ENCODE measurements around the gene BMERB1.
"Not testable (repeated sequence)": the region's sequence is repeated elsewhere in the genome, so short reads cannot be mapped to it uniquely, and the experiment has no call there.

BMERB1 gene

GRCh38 chr16:15571557-15571956 is 137.2 kb downstream of the BMERB1 start:
- DNase-seq: no peak

DNA sequence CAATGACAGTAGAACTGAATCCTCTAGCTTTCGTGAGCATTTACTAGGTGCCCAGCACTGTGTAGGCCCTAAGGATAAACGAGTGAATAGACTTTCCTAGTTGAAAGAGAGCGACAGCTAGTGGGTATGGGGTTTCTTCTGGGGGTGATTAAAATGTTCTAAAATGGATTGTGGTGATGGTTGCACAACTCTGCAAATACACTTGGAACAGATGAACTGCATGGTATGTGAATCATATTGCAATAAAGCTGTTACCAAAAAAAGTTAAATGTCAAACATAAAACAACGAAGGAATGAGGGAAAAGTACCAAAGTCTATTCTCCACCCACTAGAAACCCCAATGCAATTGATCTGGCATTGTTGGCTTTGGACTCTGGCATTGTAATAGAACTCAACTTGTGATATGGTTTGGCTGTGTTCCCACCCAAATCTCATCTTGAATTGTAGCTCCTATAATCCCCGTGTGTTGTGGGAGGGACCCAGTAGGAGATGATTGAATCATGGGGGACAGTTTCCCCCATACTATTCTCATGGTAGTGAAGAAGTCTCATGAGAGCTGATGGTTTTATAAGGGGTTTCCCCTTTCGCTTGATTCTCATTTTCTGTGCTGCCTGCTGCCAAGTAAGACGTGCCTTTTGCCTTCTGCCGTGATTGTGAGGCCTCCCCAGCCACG is 138.1 kb downstream of the BMERB1 start:
- DNase-seq: peak; percentile 93

GRCh38 chr16:15573274-15573895 is 139.0 kb downstream of the BMERB1 start:
- DNase-seq: no peak

DNA sequence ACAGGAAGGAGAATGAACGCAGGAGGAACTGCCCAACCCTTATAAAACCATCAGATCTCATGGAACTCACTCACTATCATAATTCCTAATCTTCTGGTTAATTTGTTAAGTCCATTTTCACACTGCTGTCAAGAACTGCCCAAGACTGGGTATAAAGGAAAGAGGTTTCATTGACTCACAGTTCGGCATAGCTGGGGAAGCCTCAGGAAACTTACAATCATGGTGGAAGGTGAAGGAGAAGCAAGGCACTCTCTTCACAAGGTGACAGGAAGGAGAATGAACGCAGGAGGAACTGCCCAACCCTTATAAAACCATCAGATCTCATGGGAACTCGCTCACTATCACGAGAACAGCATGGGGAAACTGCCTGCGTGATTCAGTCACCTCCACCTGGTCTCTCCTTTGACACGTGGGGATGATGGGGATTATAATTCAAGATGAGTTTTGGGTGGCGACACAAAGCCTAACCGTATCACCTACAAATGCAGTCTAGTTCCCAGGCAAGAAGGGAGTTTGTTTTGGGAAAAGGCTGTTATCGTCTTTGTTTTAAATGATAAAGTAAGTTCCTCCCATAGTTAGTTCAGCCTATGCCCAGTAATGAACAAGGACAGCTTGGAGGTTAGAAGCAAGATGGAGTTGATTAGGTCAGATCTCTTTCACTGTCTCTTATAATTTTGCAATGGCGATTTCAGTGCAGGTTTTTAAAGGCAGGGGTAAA is 139.7 kb downstream of the BMERB1 start:
- DNase-seq: not testable (repeated sequence)

GRCh38 chr16:15574614-15574948 is 140.2 kb downstream of the BMERB1 start:
- DNase-seq: no peak

DNA sequence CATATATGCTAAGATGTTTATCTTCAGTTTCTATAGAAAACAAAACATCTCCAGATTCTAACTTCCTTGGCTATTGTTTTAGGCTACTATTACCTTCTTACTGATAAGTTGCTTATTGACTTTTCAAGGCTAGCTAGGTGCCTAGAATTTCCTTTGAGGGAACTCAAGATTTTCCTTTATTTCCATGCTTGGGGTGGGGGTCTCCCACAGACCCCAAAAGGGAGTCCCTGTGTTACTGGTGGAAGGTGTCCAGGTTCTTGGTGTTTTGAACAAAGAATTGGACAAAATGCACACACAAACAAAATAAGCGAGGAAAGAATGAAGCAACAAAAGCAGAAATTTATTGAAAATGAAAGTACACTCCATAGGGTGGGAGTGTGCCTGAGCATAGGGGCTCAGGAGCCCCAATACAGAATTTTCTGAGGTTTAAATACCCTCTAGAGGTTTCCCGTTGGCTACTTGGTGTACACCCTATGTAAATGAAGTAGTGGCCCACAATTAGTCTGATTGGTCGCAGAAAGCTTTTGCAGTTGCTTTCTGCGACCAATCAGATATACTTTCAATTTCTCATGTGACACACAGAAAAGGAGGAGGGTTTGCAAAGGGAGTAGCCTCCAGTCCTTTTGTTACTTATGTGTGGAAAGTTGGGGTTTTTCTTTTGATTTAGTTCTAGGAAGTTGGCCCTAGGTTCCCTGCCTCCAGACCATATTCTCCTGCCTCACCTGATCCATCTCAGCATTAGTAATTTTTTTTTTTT is 141.1 kb downstream of the BMERB1 start:
- no peak for DNase-seq

DNA sequence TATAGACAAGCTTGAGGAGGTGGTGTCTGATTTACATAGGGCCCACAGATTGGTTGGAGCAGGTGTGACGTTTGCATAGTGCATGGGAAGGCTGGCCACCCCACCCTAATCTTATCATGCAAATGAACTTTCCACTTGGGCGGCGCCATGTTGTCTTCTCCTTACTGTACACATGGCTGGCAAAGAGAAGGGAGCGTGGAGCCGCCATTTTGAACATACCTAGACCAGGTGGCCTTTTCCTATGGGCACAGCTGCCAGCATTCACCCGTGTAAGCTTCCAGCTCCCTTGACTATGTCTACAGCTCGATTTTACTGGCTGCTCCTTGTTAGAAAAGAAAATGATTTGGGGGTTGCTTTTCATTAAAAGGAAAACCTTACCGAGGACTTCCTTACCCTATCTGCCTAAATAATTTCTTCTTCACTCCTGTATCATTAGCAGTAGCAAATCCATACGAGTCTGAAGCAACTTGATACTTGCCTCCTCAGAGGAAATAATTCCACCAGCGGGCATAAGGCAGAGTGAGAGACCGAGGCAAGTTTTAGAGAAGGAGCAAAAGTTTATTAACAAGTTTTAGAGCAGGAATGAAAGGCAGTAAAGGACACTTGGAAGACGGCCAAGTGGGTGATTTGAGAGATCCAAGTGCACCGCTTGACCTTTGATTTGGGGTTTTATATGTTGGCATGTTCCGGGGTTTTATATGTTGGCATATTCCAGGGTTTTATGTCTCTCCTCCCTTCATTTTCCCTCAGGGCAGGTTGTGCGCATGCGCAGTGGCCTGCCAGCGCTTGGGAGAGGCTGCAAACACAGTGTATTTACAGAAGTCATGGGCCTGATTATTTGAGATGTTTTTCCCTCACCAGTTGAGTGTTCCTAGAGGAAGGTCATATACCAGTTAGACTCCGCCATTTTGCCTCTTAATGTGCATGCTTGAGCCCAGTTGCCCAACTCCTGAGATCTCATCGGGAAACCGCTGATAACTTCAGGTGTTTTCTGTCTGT is 142.9 kb downstream of the BMERB1 start:
- DNase-seq: no peak

DNA sequence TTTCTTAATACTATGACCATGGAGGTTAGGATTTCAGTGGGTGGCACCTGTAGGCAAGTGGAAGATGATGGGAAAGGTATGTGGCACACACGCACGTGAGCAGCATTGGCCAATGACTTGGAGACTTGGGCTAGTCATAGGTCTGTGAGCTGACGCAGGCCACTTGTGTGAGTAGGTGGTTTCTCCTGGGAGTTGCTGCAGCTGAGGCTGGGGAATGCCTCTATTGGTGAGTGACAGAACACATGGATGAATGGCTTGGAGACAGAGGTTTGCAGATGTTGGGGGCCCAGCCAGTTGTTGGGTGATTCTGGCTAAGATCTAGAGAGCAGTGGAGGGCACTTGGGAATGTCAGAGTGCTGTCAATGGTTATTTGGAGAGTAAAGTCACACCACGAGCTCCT is 144.4 kb downstream of the BMERB1 start:
- no peak for DNase-seq

GRCh38 chr16:15581127-15581815 is 146.9 kb downstream of the BMERB1 start:
- no peak for DNase-seq

GRCh38 chr16:15583526-15583925 is 149.1 kb downstream of the BMERB1 start:
- DNase-seq: no peak

GRCh38 chr16:15585956-15586355 is 151.6 kb downstream of the BMERB1 start:
- DNase-seq: no peak

DNA sequence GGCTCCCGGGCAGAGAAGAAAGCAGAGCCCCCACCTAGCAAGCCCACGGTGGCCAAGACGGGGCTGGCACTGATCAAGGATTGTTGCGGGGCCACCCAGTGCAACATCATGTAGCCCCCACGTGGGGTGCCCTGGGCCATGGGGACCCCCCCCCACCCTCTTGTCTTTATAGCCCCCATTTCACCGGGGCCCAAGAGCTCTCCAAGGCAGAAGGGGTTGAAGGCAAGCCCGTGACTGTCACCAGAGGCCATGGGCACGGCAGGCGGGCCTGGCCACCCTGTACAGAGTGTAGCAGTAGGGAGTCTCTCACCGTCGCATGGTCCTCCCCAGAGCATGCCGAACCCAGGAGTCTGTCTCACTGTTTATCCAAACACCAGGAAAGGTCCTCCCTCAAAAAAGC is 152.3 kb downstream of the BMERB1 start:
- no peak for DNase-seq

- no peak for DNase-seq
Observed at GRCh38 chr16:15587152-15587825, 152.9 kb downstream of the BMERB1 start.

GRCh38 chr16:15592324-15592723 is 157.9 kb downstream of the BMERB1 start:
- DNase-seq: no peak

DNA sequence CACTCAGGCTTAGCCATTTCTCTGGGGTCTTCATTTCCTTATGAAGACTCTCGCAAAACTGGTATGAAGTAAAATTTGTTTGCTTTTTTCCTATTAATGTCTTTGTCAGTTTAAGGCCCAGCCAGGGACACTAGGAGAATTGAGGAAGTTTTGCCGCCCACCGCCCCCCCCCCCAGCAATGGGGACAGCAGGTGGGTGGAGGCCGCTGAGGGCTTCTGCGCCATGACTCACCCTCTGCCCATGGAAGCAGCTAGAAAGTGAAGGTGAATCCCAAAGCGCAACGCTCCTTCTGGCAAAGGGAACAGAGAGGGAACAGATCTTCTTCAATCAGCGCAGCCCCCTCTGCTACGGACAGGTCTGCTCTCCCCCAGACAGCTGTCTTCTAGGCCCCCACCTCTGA is 158.8 kb downstream of the BMERB1 start:
- no peak for DNase-seq

- no peak for DNase-seq
Observed at GRCh38 chr16:15594711-15595320, 160.4 kb downstream of the BMERB1 start.

DNA sequence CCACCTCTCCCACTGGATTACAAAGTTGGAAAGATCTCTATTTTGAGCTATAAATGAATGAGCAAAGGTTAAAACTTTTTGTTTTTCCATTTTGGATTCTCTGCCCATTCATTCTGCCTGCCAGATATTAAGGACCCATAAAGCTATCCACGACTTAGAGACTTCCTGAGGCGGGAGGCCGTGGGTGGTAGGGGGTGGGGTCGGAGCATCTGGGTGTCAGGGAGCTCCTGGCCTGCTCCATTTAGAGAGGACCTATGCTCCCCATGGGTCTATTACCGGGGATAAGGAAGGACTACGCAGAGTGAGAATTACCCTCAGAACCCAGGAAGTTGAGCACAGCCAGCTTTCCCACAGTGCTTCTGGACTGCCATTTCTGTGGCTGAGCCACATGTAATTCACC is 162.7 kb downstream of the BMERB1 start:
- no peak for DNase-seq

- no peak for DNase-seq
Observed at GRCh38 chr16:15597822-15598647, 163.6 kb downstream of the BMERB1 start.

DNA sequence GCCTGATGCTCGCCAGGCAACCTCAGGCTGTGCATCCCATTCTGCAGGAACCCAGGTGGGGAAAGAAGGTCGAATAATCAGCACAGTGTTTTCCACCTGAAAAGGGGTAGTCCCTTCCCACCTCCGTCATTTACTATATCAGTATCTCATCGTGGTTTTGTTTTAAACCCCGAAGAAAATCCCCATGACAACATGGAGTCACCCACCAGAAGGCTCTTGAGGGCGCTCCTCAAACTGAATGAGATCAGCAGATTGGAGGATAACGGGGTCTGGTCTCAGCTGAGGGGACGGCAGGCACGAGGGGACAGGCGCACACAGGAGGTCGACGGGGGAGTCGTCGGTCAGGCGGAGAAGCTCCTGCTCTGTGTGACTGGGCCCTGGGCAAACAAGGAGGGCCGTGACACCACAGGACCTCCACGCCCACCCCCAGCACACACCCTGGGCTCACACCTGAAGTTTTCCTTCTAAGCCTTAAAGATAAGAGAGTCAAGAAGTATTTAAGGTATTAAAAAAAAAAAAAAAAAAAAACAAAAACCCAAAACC is 164.3 kb downstream of the BMERB1 start:
- DNase-seq: no peak
